PFSK-1 (cell line): Measurements from ENCODE around the gene ANKRD40.

Source experiments
- FOXP2 ChIP-seq: optimal IDR thresholded peaks from 2 replicates; pipeline ENCODE3; 2011; ENCODE audit warnings: borderline replicate concordance, control low read depth, inconsistent platforms; ENCODE audit not compliant: insufficient read depth; ENCODE audit errors: extremely low read length, extremely low read depth
- POLR2AphosphoS5 ChIP-seq: IDR thresholded peaks from 2 replicates; pipeline ENCODE4 v1.6.1; 2012; ENCODE audit warnings: low read depth, mild to moderate bottlenecking, control low read depth, low read length, moderate library complexity
- REST ChIP-seq, 2 experiments: IDR thresholded peaks; 2 replicates each; pipeline versions ENCODE4 v1.6.1 to v1.8.0; 2011 to 2012; ENCODE audit warnings: low read depth in 2 of 2, low read length in 2 of 2, control low read depth in 1 of 2, inconsistent platforms in 1 of 2, mild to moderate bottlenecking in 1 of 2, moderate library complexity in 1 of 2; ENCODE audit not compliant: insufficient read depth in 1 of 2
- SIN3A ChIP-seq: IDR thresholded peaks from 2 replicates; pipeline ENCODE4 v1.6.1; 2012; ENCODE audit warnings: mild to moderate bottlenecking, low read length, moderate library complexity, borderline replicate concordance; ENCODE audit not compliant: insufficient read depth
- TAF1 ChIP-seq: IDR thresholded peaks from 2 replicates; pipeline ENCODE4 v1.6.1; 2012; ENCODE audit warnings: low read length, control low read depth, borderline replicate concordance; ENCODE audit not compliant: insufficient read depth

The ANKRD40 gene

DNA sequence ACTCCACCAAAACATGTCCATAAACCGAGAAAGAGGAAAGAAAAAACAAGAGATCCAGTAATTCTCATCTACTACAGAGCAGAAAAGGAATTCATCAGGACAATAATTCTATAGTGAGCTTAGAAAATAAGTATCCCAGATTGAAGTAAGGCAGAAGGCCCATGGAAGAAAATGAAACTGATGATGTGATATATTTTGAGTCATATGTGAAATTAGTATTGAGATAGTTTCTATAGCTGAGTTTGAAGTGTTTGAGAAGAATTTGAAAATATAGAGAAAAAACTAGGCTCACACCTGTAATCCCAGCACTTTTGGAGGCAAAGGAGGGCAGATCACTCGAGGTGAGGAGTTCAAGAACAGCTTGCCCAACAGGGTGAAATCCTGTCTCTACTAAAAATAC, 31.4 kb upstream of the ANKRD40 start:
- TF ChIP-seq FOXP2: no peak

DNA sequence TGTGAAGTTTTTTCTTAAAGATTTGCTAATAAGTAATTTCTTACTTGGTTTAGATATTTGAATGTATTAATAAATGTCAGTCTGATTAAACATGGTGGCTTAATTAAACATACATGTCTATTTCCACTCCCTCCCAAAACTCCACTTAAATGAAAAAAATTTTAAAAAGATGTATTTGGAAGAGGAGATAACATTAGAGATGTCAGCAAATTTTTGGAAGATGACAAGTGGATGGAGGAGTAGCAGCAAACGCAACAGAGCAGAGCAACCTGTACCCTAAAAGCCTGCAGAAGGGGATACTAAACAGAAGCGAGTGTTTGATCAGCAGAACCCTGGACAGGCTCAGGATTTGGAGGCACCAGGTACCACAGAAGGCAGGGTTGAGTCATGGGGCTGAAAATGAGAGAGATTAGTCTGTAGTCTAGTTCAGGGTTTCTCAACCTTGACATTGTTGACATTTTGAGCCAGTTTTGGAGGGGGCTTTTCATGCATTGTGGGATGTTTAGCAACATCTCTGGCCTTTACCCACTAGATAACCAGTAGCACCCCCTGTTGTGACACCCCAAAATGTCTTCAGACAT, 29.5 kb upstream of the ANKRD40 start:
- no peak for TF ChIP-seq TAF1
- TF ChIP-seq REST (IDR thresholded peaks at IDR 0.05; ENCODE audit: insufficient read depth in 1 of 2, low read depth in 2 of 2, low read length in 2 of 2): no peak
- no peak for TF ChIP-seq FOXP2
- TF ChIP-seq POLR2AphosphoS5: no peak
- no peak for TF ChIP-seq SIN3A

DNA sequence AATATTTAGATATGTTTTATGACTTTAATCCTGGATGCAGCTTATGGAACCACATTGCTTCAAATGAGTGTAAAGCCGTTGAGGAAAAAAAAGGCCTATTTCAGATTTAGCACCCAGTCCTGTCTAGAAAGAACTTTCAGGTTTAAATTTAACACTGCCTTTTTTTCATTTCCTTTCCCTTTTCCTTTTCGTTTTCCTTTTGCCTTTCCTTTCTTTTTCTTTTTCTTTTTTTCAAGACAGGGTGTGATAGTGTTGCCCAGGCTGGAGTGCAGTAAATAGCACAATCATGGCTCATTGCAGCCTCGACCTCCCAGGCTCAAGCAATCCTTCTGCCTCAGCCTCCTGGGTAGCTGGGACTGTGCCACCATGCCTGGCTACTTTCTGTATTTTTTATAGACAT, 27.6 kb upstream of the ANKRD40 start:
- TF ChIP-seq TAF1: no peak
- TF ChIP-seq SIN3A: no peak
- TF ChIP-seq REST (IDR thresholded peaks at IDR 0.05; ENCODE audit: insufficient read depth in 1 of 2, low read depth in 2 of 2, low read length in 2 of 2): no peak
- no peak for TF ChIP-seq FOXP2
- no peak for TF ChIP-seq POLR2AphosphoS5

DNA sequence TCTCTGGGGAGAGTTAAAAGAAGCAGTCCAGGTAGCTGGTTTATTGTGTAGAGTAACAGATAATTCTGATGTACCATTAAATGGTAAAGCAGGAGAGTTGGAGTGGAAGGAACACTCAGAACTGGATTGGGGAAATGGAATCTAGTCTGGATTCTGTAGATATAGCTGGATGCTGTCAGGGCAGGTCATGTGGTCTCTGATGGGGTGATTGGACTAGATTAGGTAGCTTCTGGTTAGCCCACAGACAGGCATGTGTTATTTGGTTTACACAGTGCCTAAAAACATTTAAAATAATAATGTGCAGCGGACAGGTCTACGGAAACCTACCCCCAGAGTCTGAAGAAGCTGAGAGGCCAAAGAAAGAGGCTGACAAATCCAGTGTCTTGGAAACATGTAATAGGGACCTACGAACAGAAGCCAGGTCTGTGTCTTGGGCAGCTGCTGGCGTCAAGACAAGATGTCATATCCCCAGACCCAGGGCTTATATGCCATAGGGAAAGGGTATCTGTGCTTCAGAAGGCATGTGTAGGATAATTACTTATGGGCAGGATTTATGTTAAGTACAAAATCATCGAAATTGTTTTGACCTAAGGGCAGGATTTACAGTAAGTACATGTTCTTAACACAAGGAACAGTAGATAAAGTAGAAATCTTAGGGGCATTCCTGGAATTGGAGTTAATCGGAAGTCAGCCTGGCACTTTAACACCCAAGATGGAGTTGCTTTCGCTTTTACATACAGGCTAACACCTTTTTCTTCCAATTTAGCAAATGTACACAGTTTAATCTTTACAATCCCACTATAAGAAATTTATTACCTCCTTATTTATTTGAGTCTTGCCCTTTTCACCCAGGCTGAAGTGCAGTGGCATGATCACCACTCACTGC, 24.1 kb upstream of the ANKRD40 start:
- TF ChIP-seq POLR2AphosphoS5 (no peak), SIN3A (no peak), TAF1 (no peak), FOXP2 (no peak)

GRCh38 chr17:50728881-50729765, 21.4 kb upstream of the ANKRD40 start:
- TF ChIP-seq REST (IDR thresholded peaks at IDR 0.05; ENCODE audit: insufficient read depth in 1 of 2, low read depth in 2 of 2, low read length in 2 of 2) (no peak), FOXP2 (no peak), TAF1 (no peak), POLR2AphosphoS5 (no peak), SIN3A (no peak)
